DND-41 (cell line): Measurements from ENCODE around the gene SUPV3L1.

Source experiments
- ATAC-seq: fragments of 200-7000 bp; cut with Tn5 transposase; 3 replicates; pipeline ENCODE4 v1.9.1; 2021; ENCODE audit warnings: low read depth; ENCODE audit not compliant: insufficient read depth
- DNase-seq: peaks from one replicate; pipeline ENCODE4 v3.0.0-alpha.2; 2020
- H2AFZ ChIP-seq: 2 replicates; pipeline ENCODE4 v1.6.0; 2012; ENCODE audit warnings: low read depth, low read length
- H3K27ac ChIP-seq: 2 replicates; pipeline ENCODE4 v1.5.1; 2012; ENCODE audit warnings: low read length, inconsistent platforms
- H3K27me3 ChIP-seq: fragments of 200-600 bp; sonication (generic); 2 replicates; pipeline ENCODE4 v1.6.0; 2012; ENCODE audit warnings: low read length, mild to moderate bottlenecking, inconsistent platforms; ENCODE audit not compliant: insufficient read depth, poor library complexity
- H3K36me3 ChIP-seq: 2 replicates; pipeline ENCODE4 v1.5.1; 2012; ENCODE audit warnings: low read length, inconsistent platforms; ENCODE audit not compliant: insufficient read depth
- H3K4me1 ChIP-seq: 2 replicates; pipeline ENCODE4 v1.5.1; 2012; ENCODE audit warnings: mild to moderate bottlenecking, low read length; ENCODE audit not compliant: insufficient read depth
- H3K4me2 ChIP-seq: 2 replicates; pipeline ENCODE4 v1.6.0; 2012; ENCODE audit warnings: mild to moderate bottlenecking, moderate library complexity, low read length, inconsistent platforms; ENCODE audit not compliant: insufficient read depth
- H3K4me3 ChIP-seq, 2 experiments: fragments of 200-600 bp in 1 of 2; shearing (Covaris generic) in 1 of 2; 2 replicates each; pipeline ENCODE4 v1.5.1; 2012 to 2016; ENCODE audit warnings: inconsistent platforms in 2 of 2, low read length in 2 of 2, mild to moderate bottlenecking in 2 of 2, low read depth in 1 of 2, moderate library complexity in 1 of 2
- H3K79me2 ChIP-seq: 2 replicates; pipeline ENCODE4 v1.6.0; 2012; ENCODE audit warnings: low read length, inconsistent platforms; ENCODE audit not compliant: insufficient read depth
- H3K9ac ChIP-seq: 2 replicates; pipeline ENCODE4 v1.6.0; 2012; ENCODE audit warnings: low read depth, mild to moderate bottlenecking, inconsistent platforms, low read length, moderate library complexity
- H3K9me3 ChIP-seq: 2 replicates; pipeline ENCODE4 v1.5.1; 2012; ENCODE audit warnings: low read length, moderate library complexity, mild to moderate bottlenecking, inconsistent platforms; ENCODE audit not compliant: insufficient read depth, severe bottlenecking
- H4K20me1 ChIP-seq: 2 replicates; pipeline ENCODE4 v1.6.0; 2012; ENCODE audit warnings: low read length; ENCODE audit not compliant: insufficient read depth
- CTCF ChIP-seq: IDR thresholded peaks from 2 replicates; pipeline ENCODE4 v1.5.1; 2012; ENCODE audit warnings: borderline replicate concordance, low read length, moderate library complexity, mild to moderate bottlenecking; ENCODE audit not compliant: poor library complexity, severe bottlenecking; ENCODE audit errors: extremely low read depth
- EZH2 ChIP-seq: IDR thresholded peaks from 3 replicates; pipeline ENCODE4 v1.6.1; 2012; ENCODE audit warnings: borderline replicate concordance, low read depth, mild to moderate bottlenecking, moderate library complexity, low read length, inconsistent platforms; ENCODE audit not compliant: severe bottlenecking

The SUPV3L1 gene

DNA sequence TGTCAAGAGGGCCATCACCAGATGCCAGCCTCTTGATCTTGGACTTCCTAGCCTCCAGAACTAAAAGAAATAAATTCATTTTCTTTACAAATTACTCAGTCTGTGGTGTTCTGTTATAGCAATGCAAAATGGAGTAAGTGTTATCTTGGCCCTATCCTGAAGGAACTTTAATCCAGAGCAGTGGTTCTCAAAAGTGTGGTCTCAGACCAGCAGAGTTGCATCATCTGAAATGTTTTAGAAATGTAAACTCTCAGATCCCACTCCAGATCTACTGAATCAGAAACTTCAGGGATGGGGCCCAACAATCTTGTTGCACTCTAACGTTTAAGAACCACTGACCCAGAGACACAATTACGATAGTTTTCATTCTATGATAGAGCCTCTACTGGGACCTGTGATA, 3.2 kb upstream of the SUPV3L1 start:
- Histone ChIP-seq H3K36me3 (peaks cover 11% of the 10 kb centered on the region), H3K27ac (no peak overlapping the region), H3K9ac (no peak overlapping the region), H3K79me2 (peaks cover 25% of the 10 kb centered on the region), H2AFZ (no peak overlapping the region), H3K9me3 (no peaks in the 10 kb centered on the region), H4K20me1 (peaks cover 4% of the 10 kb centered on the region; the same call in 1 of the 2 replicates), H3K27me3 (no peaks in the 10 kb centered on the region), H3K4me2 (no peak overlapping the region), H3K4me3 (no peak overlapping the region), H3K4me1 (peaks cover 25% of the 10 kb centered on the region)
- ATAC-seq, result no peak
- DNase-seq, result no peak
- TF ChIP-seq CTCF, result no peak
- TF ChIP-seq EZH2, result no peak

- Histone ChIP-seq H4K20me1 (peaks cover 15% of the 10 kb centered on the region; the same call in 1 of the 2 replicates), H3K79me2 (peaks cover 49% of the 10 kb centered on the region), H3K4me3 (peak overlapping the region; percentile 95 to 97), H3K4me2 (peak overlapping the region; percentile 93), H3K27me3 (no peaks in the 10 kb centered on the region), H3K9me3 (no peaks in the 10 kb centered on the region), H3K4me1 (peaks cover 39% of the 10 kb centered on the region), H2AFZ (peak overlapping the region; percentile 93), H3K9ac (peak overlapping the region; percentile 96), H3K27ac (peak overlapping the region; percentile 99), H3K36me3 (peaks cover 11% of the 10 kb centered on the region)
- ATAC-seq (peak; percentile 10; the same call in 1 of the 3 replicates), DNase-seq (peak; percentile 15)
- TF ChIP-seq CTCF, result no peak
- no peak for TF ChIP-seq EZH2
Observed at GRCh38 chr10:69179089-69179742, 818 bp upstream of the SUPV3L1 start.

DNA sequence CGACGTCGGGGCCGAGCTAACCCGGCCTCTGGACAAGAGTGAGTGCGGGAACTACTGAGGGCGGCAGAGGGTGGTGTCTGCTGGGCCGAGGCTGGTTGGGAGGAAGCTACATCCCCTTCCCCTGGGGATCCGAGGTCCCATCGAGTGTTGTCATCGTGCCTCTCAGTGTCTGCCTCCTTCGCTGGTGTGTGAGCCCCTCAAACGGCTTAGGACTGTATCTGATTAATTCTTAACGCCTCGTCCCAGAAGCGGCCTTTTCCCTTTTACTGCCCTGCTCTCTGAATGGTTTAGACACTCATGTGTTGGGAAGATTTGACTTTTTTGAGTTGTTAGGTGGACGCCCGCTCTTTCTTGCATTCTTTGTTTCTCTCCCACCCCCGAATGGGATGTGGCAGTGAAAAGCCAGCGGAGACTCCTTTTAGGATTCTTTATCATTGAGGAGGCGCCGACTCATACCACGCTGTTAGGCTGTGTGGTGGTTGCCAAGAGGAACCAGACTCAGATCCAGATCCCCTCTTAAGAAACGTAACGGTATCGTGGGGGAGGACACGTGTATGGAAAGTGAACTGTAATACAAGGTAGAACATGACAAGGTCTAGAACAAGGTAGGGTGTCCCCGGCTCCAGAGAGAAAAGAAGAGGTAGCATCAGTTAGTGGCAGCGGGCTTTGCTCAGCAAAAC, 631 bp downstream of the SUPV3L1 start:
- Histone ChIP-seq H4K20me1 (peaks cover 19% of the 10 kb centered on the region; the same call in 1 of the 2 replicates), H3K27me3 (no peaks in the 10 kb centered on the region), H3K9ac (peak overlapping the region; percentile 96), H3K4me1 (peaks cover 39% of the 10 kb centered on the region), H2AFZ (peak overlapping the region; percentile 93), H3K4me2 (peak overlapping the region; percentile 93), H3K79me2 (peaks cover 60% of the 10 kb centered on the region), H3K27ac (peak overlapping the region; percentile 99), H3K36me3 (peaks cover 20% of the 10 kb centered on the region), H3K4me3 (peak overlapping the region; percentile 95 to 97), H3K9me3 (no peaks in the 10 kb centered on the region)
- no peak for DNase-seq
- TF ChIP-seq CTCF, result peak; percentile 30
- TF ChIP-seq EZH2, result no peak
- peak; percentile 47 for ATAC-seq
